ENCODE data around the gene TMEM175.
"Not testable (repeated sequence)": the region's sequence is repeated elsewhere in the genome, so short reads cannot be mapped to it uniquely, and the experiment has no call there.

TMEM175 gene

GRCh38 chr4:972651-973424, 40.6 kb downstream of the TMEM175 start:
- DNase-seq = peak; percentile 48

- peak; percentile 88 for DNase-seq
These were observed 41.5 kb downstream of the TMEM175 start, which contains the start of gene DGKQ for GRCh38 chr4:973431-974397. TSS of gene DGKQ (minus strand) at chr4:973569. CDS start at chr4:973482, 87 bp downstream.

GRCh38 chr4:974668-975067, 42.4 kb downstream of the TMEM175 start:
- no peak for DNase-seq

- DNase-seq = not testable (repeated sequence)
These were observed 43.8 kb downstream of the TMEM175 start for GRCh38 chr4:976016-976415.

GRCh38 chr4:978957-979701, 46.9 kb downstream of the TMEM175 start:
- no peak for DNase-seq

- DNase-seq = no peak
These were observed 50.0 kb downstream of the TMEM175 start for GRCh38 chr4:982291-982690.

GRCh38 chr4:982814-983213, 50.6 kb downstream of the TMEM175 start:
- DNase-seq = no peak

- no peak for DNase-seq
These were observed 52.2 kb downstream of the TMEM175 start for GRCh38 chr4:984336-985054.

GRCh38 chr4:985123-985830, 53.0 kb downstream of the TMEM175 start:
- peak; percentile 57 for DNase-seq

- no peak for DNase-seq
These were observed 54.2 kb downstream of the TMEM175 start for GRCh38 chr4:986428-986878.

GRCh38 chr4:986879-987623, 54.8 kb downstream of the TMEM175 start, which contains the start of gene IDUA:
TSS of gene IDUA (plus strand) at chr4:987044. CDS start at chr4:987085, 41 bp downstream.
- peak; percentile 82 for DNase-seq

- DNase-seq = no peak
These were observed 55.6 kb downstream of the TMEM175 start for GRCh38 chr4:987624-988513.

- no peak for DNase-seq
These were observed 56.8 kb downstream of the TMEM175 start for GRCh38 chr4:988726-989721.

- no peak for DNase-seq
These were observed 57.6 kb downstream of the TMEM175 start for GRCh38 chr4:989722-990471.

- no peak for DNase-seq
These were observed 58.6 kb downstream of the TMEM175 start for GRCh38 chr4:990746-991367.

GRCh38 chr4:991451-992296, 59.4 kb downstream of the TMEM175 start:
- DNase-seq = no peak
